ENCODE results near the gene ANO10. TPM values are rescaled to one million over a fixed set of nuclear protein-coding genes. Genes with fewer than 3 reads are reported as not detected.

Gene ANO10
- total and polyA plus RNA-seq, 4 donors: 19.9 to 33.2 (median 25.3) TPM

DNA sequence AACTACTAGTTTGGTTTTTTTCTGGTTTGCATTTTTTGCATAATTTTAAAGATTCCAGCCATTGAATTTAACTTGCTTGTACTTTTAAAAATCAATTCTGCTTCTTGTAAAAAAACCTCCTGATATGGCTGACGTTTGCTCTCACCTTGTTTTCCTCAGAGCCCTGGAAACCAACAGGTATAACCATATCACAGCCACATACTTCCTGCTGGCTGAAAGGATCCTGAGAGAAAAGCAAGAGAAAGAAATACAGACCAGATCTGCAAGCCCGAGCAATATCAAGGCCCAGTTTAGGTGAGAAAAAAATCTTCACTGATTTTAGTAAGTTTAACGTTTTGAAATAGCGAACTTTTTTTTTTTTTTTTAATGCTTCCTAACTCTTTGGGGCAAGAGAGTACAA, 278.6 kb downstream of the ANO10 start:
- Histone ChIP-seq H3K27ac (ENCODE audit: low read depth in 1 of 2, low read length in 1 of 2) (no peak overlapping the region), H3K9ac (ENCODE audit: insufficient read depth in 1 of 2, low read length in 2 of 2) (no peak overlapping the region), H3K4me3 (no peak overlapping the region), H3K36me3 (ENCODE audit: control insufficient read depth in 4 of 4, insufficient read depth in 4 of 4, low read length in 4 of 4) (peaks cover 34 to 46% (median 43%) of the 10 kb centered on the region in 4 donors), H3K4me1 (ENCODE audit: control insufficient read depth in 5 of 5, insufficient read depth in 5 of 5, low read length in 5 of 5) (peaks cover 0 to 10% (median 0%) of the 10 kb centered on the region in 5 donors), H3K9me3 (ENCODE audit: control insufficient read depth in 4 of 4, insufficient read depth in 3 of 4, low read length in 3 of 4) (peaks cover 2 to 7% (median 3%) of the 10 kb centered on the region in 4 donors), H3K27me3 (ENCODE audit: control insufficient read depth in 3 of 3, insufficient read depth in 3 of 3, low read length in 2 of 3) (no peaks in the 10 kb centered on the region)
- TF ChIP-seq, protein P1, sequence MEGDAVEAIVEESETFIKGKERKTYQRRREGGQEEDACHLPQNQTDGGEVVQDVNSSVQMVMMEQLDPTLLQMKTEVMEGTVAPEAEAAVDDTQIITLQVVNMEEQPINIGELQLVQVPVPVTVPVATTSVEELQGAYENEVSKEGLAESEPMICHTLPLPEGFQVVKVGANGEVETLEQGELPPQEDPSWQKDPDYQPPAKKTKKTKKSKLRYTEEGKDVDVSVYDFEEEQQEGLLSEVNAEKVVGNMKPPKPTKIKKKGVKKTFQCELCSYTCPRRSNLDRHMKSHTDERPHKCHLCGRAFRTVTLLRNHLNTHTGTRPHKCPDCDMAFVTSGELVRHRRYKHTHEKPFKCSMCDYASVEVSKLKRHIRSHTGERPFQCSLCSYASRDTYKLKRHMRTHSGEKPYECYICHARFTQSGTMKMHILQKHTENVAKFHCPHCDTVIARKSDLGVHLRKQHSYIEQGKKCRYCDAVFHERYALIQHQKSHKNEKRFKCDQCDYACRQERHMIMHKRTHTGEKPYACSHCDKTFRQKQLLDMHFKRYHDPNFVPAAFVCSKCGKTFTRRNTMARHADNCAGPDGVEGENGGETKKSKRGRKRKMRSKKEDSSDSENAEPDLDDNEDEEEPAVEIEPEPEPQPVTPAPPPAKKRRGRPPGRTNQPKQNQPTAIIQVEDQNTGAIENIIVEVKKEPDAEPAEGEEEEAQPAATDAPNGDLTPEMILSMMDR (IDR thresholded peaks at IDR 0.05; ENCODE audit: control extremely low read depth, extremely low read depth): no peak
- no peak for DNase-seq
- WGBS, 2 donors: 74 to 81% methylated on average over 4 of the region's 4 CpGs
- no peak for ATAC-seq (ENCODE audit: insufficient read depth, low FRiP score)

DNA sequence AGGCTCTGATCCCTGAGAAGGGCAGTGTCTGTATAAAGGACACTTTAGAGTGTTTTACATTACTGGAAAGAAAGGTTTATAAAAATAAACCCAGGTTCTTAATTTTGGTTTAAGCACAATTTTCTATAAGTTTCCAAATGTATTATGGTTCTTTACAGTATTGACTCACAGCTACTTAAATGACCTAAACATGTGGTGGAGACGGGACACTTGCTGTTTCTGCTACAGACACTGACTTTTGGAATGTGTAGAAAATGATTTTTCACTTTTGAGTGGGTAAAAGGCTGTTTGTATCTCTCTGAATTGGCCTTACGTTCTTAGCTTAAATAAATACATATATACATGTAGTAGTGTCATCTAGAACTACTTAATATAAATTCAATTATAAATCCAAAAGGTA, 280.0 kb downstream of the ANO10 start:
- H3K4me1 ChIP-seq (ENCODE audit: control insufficient read depth in 5 of 5, insufficient read depth in 5 of 5, low read length in 5 of 5): peaks cover 0 to 5% (median 0%) of the 10 kb centered on the region in 5 donors
- TF ChIP-seq, protein P1 (IDR thresholded peaks at IDR 0.05; ENCODE audit: control extremely low read depth, extremely low read depth): no peak
- peaks cover 32 to 46% (median 41%) of the 10 kb centered on the region in 4 donors for H3K36me3 ChIP-seq (ENCODE audit: control insufficient read depth in 4 of 4, insufficient read depth in 4 of 4, low read length in 4 of 4)
- no peaks in the 10 kb centered on the region for H3K27me3 ChIP-seq (ENCODE audit: control insufficient read depth in 3 of 3, insufficient read depth in 3 of 3, low read length in 2 of 3)
- no peak overlapping the region for H3K4me3 ChIP-seq
- H3K9me3 ChIP-seq (ENCODE audit: control insufficient read depth in 4 of 4, insufficient read depth in 3 of 4, low read length in 3 of 4): peaks cover 5 to 12% (median 7%) of the 10 kb centered on the region in 4 donors
- 85 to 97% methylated on average over 2 of the region's 2 CpGs for WGBS, 2 donors
- ATAC-seq (ENCODE audit: insufficient read depth, low FRiP score) (no peak), DNase-seq (no peak)
- H3K9ac ChIP-seq (ENCODE audit: insufficient read depth in 1 of 2, low read length in 2 of 2): no peak overlapping the region
- no peak overlapping the region for H3K27ac ChIP-seq (ENCODE audit: low read depth in 1 of 2, low read length in 1 of 2)

DNA sequence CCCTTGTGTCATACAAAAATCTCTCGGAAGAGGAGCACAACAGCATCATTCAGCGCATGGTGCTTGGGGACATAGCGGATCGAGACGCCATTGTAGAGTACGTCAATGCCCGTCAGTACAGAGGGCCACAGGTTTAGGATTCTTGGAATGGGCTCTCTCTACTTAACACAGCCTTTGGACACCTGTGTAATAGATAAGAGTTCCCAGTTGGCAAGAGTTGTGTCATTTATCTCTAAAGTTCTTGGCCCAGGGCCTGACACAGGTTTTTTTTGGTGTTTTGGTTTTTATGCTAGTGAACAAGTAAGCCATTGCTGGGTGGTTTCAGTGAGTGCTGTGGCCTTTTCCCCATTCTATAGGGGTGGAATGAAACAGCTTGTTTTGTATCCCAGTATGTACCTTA, 281.4 kb downstream of the ANO10 start:
- Histone ChIP-seq H3K9me3 (ENCODE audit: control insufficient read depth in 4 of 4, insufficient read depth in 3 of 4, low read length in 3 of 4) (peaks cover 6 to 18% (median 8%) of the 10 kb centered on the region in 4 donors), H3K4me3 (no peak overlapping the region), H3K36me3 (ENCODE audit: control insufficient read depth in 4 of 4, insufficient read depth in 4 of 4, low read length in 4 of 4) (peaks cover 37 to 55% (median 42%) of the 10 kb centered on the region in 4 donors), H3K9ac (ENCODE audit: insufficient read depth in 1 of 2, low read length in 2 of 2) (no peak overlapping the region), H3K4me1 (ENCODE audit: control insufficient read depth in 5 of 5, insufficient read depth in 5 of 5, low read length in 5 of 5) (peaks cover 0 to 4% (median 0%) of the 10 kb centered on the region in 5 donors), H3K27me3 (ENCODE audit: control insufficient read depth in 3 of 3, insufficient read depth in 3 of 3, low read length in 2 of 3) (no peaks in the 10 kb centered on the region), H3K27ac (ENCODE audit: low read depth in 1 of 2, low read length in 1 of 2) (no peak overlapping the region)
- ATAC-seq (ENCODE audit: insufficient read depth, low FRiP score) (no peak), DNase-seq (no peak)
- WGBS, 2 donors: 96 to 98% methylated on average over 7 of the region's 7 CpGs
- TF ChIP-seq, protein P1 (IDR thresholded peaks at IDR 0.05; ENCODE audit: control extremely low read depth, extremely low read depth): no peak

DNA sequence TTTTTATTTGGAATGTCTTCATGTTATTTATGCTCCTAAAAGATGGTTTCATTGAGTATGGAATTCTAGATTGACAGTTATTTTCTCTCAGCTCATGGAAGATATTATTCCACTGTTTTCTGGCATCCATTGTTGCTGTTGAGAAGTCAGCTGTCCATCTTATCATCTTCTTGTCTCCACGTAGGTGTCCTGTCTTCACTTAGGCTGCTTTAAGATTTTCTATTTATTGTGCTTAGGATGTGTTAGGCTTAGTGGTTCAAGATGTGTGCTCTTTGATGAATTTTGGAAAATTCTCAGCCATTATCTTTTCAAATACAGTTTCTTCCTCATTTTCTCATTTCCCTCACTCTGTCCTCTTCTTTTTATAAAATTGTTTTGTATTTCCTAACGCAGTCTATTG, 283.5 kb downstream of the ANO10 start:
- Histone ChIP-seq H3K4me3 (no peak overlapping the region), H3K9me3 (ENCODE audit: control insufficient read depth in 4 of 4, insufficient read depth in 3 of 4, low read length in 3 of 4) (peaks cover 6 to 18% (median 8%) of the 10 kb centered on the region in 4 donors), H3K9ac (ENCODE audit: insufficient read depth in 1 of 2, low read length in 2 of 2) (no peak overlapping the region), H3K27ac (ENCODE audit: low read depth in 1 of 2, low read length in 1 of 2) (no peak overlapping the region), H3K36me3 (ENCODE audit: control insufficient read depth in 4 of 4, insufficient read depth in 4 of 4, low read length in 4 of 4) (peaks cover 33 to 56% (median 41%) of the 10 kb centered on the region in 4 donors), H3K4me1 (ENCODE audit: control insufficient read depth in 5 of 5, insufficient read depth in 5 of 5, low read length in 5 of 5) (no peaks in the 10 kb centered on the region), H3K27me3 (ENCODE audit: control insufficient read depth in 3 of 3, insufficient read depth in 3 of 3, low read length in 2 of 3) (no peaks in the 10 kb centered on the region)
- 94% methylated on average over 2 of the region's 2 CpGs for WGBS, 2 donors
- ATAC-seq (ENCODE audit: insufficient read depth, low FRiP score) (no peak), DNase-seq (peak in 1 of 3 donors; percentile 23)
- TF ChIP-seq, protein P1 (IDR thresholded peaks at IDR 0.05; ENCODE audit: control extremely low read depth, extremely low read depth): no peak
